DMS114 treated with DMSO at 0.1 percent for 48 hours (cell line): Measurements from ENCODE around the gene KRTAP10-1.
"Not testable (repeated sequence)": the region's sequence is repeated elsewhere in the genome, so short reads cannot be mapped to it uniquely, and the experiment has no call there.

Source experiments
- DNase-seq: peaks from one replicate; lab custom pipeline; 2025; ENCODE audit not compliant: unreplicated experiment; lab: John Stamatoyannopoulos, UW

Gene KRTAP10-1

DNA sequence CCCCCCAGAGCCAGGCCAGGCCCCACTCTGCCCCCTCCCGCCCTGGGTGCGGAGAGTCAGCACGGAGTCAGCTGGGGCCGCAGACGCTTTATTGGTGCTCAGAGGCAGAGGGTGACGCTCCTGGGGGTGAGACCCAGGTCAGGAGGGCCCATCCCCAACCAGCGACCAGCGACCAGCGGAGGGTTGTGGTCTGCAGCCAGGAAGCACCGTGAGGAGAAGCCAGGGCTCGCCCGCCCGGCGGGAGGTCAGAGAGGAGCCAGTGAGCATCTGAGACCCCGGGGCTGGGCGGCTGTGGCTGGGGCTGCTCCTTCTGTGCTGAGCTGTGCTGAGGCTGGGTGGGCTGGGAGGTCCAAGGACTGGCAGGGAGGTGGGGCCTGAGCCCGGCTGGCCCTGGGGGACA, 10.3 kb upstream of the KRTAP10-1 start:
- DNase-seq, result not testable (repeated sequence)

- DNase-seq, result no peak
These were observed 9.7 kb upstream of the KRTAP10-1 start for GRCh38 chr21:44549525-44550211.

DNA sequence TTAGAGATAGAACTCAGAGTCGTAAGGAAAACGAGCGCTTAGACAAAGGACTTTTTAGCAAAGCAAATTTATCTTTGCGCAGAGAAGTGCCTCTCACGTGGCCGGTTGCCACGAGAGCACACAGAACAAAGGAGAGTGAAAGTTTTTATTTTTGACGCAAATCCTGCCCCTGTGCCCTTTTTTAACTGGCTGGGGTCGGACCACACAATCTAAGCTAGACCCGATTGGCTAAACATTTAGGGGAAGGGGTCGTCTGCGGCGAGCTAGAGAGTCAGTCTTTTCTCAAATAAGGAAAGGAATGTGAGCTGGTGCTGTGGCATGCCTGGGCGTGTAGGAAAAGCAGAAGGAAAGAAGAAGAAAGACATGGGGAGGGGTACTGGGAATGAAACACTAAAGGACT, 8.9 kb upstream of the KRTAP10-1 start:
- DNase-seq, result no peak

- DNase-seq, result no peak
These were observed 8.4 kb upstream of the KRTAP10-1 start for GRCh38 chr21:44548381-44548780.

DNA sequence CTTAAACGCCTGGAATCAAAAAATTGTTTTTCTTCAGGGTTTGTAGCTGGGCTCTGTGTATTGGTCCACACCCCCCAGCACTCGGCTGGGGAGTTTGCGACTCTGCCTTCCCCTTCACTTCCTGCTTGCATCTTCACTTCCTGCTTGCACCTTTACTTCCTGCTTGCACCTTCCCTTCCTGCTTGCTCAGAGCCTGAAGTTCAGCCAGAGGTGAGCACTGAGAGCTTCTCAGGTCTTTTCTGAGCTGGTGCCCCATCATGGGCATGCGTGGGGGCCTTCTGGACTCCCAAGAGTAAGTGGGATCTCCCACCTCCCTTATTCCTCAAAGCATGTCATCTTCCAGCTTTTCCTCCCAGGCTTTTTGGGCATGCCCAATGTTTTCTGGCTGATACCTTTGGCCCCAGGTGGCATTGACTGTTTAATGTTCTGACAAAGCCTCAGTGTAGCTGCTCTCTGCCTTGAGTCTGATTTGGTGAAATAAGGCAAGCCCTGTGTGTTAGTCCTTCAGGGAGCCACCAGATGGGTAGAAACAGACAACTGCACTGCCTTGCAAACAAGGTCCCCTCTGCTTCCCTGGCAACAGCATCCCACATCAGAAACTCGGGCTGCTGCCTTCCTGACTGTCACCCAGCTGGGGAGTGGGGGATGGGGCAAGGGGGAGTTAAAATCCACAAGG, 7.8 kb upstream of the KRTAP10-1 start:
- DNase-seq, result no peak

- DNase-seq, result no peak
These were observed 4.6 kb upstream of the KRTAP10-1 start for GRCh38 chr21:44544566-44544965.

DNA sequence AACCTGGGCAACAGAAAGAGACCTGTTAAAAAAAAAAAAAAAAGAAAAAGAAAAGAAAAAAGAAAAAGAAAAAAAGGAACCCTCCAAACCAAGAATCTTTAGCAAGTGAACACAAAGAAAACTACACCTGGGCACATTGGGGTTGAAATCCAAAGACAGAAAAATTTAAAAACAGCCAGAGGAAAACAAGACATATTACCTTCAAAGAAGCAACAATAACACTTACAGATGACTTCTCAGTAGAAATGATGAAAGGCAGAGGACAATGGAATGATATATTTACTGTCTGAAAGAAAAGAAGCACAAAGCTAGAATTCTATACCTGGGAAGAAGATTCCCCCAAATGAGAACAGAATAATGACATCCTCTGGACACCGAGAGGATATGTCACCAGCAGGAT, 2.7 kb upstream of the KRTAP10-1 start:
- no peak for DNase-seq

GRCh38 chr21:44540741-44541288, 820 bp upstream of the KRTAP10-1 start:
- no peak for DNase-seq

DNA sequence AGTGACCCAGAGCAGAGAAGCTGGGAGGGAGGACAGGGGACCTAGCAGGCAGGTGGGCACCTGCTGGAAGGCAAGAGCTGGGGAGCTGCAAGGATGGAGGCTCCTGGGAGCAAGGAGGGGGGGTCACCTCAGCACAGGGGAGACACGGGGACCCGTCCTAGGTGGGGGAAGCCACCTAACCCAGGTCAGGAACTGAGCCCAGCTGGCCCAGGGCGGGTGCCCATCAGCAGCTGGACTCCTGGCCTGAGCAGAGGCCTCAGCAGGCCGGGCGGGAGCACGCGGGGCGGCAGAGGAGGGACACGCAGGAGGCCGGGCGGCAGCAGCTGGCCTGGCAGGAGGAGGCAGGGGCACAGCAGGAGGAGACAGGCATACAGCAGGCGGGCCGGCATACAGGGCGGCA, 949 bp downstream of the KRTAP10-1 start:
- DNase-seq, result no peak

DNA sequence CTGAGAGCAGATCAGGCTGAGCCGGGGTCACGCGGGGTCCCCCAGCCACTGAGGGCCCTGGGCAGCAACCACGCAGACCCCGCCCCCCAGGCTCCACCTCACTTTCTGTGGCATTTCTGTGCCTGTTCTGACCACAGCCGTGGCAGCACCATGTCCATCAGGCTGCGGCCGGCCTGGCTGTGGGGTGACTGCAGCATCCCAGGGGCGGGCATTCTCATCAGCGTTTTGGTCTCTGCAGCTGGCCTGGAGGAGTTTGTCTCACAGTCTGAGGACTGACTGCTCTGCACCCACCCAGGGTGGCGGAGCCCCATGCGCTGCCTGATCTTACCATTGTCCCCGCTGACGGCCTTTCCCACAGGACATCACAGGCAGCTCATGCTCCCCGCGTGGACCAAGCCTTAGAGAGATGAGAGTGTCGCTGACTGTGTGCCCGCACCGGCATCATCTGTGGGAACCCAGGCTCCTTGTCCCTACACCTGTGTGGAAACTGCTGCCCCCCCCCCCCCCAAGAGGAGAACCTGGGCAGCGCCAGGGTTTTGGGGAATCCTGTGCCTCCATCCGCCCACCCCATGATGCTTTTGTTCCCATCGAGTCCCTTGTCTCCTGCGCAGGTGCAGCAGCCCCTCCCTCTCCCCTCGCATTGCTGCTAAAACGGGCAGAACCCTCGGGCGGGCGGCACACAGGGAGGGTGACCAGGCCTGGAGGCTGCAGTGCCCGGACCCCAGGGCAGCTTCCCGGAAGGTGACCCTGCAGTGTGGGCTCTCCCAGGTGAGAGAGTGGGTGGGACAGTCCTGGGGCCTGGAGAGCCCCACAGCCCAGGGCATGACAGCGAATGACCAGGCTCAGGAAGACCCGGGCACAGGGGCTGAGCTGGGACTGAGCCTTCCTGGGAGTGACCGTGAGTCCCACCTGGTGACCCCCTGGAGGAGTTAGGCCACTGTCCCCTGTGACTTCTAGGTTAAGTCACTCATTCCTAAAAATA, 1.8 kb downstream of the KRTAP10-1 start:
- DNase-seq, result no peak

DNA sequence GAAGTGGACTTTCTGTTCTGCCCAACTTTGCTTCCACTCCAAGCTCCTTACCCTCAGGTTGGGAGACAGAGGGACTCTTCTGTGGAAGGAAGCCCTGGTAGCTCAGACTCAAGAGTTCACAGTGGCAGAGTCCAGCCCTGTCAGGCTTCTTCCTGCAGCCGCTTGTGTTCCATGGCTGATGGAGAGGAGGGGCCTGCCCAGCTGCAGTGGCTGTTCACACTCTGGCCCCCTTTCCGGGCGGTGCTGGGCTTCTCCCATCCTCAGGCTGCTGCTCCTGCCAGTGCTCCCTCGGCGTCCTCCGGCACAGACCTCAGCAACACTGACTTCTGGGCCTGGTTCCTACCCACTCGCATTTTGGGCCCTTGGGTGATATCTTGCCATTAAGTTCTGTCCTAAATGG, 4.0 kb downstream of the KRTAP10-1 start:
- DNase-seq, result no peak

GRCh38 chr21:44534688-44535087, 5.3 kb downstream of the KRTAP10-1 start:
- DNase-seq, result no peak

DNA sequence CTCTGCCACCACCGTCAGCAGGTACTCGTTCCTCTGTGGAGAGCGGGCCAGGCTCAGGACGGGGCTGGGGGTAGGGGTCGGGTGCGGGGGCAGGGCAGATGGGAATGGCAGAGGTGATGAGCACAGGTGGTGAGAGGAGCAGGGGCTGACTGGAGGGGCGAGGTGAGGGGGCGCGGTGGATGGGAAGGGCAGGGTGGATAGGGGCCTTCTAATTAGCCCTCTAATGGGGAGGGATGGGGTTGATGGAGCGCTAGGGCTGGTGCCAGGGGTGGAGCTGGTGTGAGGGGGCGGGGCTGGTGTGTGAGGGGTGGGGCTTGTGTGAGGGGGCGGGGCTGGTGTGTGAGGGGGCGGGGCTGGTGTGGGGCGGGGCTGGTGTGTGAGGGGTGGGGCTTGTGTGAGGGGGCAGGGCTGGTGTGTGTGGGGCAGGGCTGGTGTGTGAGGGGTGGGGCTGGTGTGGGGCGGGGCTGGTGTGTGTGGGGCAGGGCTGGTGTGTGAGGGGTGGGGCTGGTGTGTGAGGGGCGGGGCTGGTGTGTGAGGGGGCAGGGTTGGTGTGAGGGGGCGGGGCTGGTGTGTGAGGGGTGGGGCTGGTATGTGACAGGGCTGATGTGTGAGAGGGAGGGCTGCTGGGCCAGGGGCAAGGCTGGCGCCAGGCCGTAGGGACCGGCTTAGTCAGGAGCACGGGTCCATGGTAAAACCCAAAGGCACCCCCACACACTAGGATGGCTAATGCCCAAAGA, 5.9 kb downstream of the KRTAP10-1 start:
- DNase-seq, result no peak

DNA sequence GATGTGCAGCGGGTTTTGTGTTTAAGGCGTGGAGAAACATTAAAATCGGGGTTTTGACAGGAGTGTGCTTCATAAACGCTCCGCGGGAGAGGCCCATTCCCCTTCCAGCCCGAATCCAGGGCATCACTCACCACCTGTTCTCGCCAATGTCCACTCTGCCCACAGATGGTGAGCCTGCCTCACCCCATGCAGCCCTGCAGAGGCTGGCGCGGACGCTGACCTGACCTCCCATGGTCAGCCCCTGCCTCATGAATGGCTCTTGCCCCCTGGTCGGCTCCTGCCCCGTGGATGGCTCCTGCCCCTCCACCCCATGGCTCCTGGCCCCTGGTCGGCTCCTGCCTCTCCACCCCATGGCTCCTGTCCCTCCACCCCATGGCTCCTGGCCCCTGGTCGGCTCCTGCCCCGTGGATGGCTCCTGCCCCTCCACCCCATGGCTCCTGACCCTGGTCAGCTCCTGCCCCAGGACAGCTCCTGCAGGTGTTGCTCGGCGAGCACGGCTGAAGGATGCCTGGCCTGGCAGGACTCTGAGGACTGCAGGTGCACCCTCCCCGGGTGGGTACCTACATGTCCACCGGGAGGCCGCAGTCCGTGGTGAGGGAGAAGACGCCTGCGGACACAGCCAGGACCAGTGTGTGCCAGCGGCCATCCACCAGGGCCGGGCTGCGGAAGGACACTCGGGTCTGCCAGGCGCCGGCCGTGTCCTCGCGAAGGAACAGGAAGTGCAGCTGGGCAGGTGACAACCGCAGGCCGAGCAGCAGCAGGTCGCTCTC, 6.7 kb downstream of the KRTAP10-1 start:
- no peak for DNase-seq

DNA sequence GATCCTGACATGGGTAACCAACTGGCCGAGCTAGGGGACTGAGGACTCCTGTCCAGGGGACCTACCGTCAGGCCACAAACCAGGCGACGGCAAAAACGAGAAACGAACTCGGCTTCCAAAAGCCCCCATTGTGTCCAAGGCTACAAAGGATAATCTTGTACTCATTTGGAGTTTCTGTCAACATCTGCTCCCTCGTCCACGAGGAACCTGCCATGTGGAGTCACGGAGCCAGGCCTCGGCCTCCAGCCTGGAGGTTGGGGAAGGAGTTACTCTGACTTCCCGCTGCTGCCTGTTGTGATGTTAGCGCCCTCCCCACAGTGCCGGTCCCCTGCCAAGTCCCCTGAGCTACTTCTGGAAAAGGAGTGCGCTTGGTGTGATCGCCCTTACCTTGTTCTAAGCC, 7.3 kb downstream of the KRTAP10-1 start:
- no peak for DNase-seq

- no peak for DNase-seq
These were observed 8.1 kb downstream of the KRTAP10-1 start for GRCh38 chr21:44531606-44532564.

GRCh38 chr21:44530903-44531605, 8.9 kb downstream of the KRTAP10-1 start:
- no peak for DNase-seq

DNA sequence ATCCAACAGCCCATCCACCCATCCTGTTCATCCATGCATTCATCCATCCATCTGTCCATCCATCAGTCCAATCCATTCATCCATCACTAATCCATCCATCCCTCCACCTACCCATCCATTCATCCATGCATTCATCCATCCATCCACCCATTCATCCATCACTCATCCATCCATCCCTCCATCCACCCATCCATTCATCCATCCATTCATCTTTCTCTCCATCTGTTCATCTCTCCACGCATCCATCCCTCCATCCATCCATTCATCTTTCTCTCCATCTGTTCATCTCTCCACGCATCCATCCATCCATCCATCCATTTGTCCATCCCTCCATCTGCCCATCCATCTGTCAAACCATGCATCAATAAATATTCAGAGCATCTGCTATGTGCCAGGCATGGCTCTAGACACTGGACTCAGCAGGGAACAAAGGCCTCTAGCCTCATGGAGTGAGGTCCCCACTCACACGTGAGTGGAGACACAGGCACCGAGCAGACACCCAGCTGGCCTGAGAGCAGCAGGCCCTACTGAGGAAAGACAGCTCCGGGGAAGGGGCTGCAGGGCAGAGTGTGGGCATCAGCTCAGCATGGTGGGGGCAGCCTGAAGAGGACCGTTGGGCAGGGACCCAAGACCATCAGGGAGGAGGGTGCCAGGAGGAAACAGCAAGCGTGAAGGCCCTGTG, 9.6 kb downstream of the KRTAP10-1 start:
- no peak for DNase-seq
